Cerebellar cortex (tissue), 1 donor: ENCODE results near the gene AP3D1.
A peak's percentile ranks its signal among the peaks of the same experiment; 100 is the strongest.
"Not testable (repeated sequence)": the region's sequence is repeated elsewhere in the genome, so short reads cannot be mapped to it uniquely, and the experiment has no call there.

Experiments
- DNase-seq: peaks from one replicate; pipeline ENCODE4 v3.0.0-alpha.2; 2015; ENCODE audit warnings: low spot score

AP3D1 gene

GRCh38 chr19:2151339-2152229 is at the start of gene AP3D1:
Gene AP3D1, minus strand, starts transcription at chr19:2151566. Its CDS starts 232 bp downstream, at chr19:2151334.
- DNase-seq, result peak; percentile 100

GRCh38 chr19:2200624-2201294 is 49.4 kb upstream of the AP3D1 start:
- DNase-seq, result not testable (repeated sequence)

- DNase-seq, result no peak
Observed at GRCh38 chr19:2199861-2200623, 48.7 kb upstream of the AP3D1 start.

GRCh38 chr19:2199215-2199614 is 47.8 kb upstream of the AP3D1 start:
- no peak for DNase-seq

GRCh38 chr19:2198317-2198716 is 47.0 kb upstream of the AP3D1 start:
- DNase-seq, result no peak

GRCh38 chr19:2197270-2197669 is 45.9 kb upstream of the AP3D1 start:
- no peak for DNase-seq

- no peak for DNase-seq
Observed at GRCh38 chr19:2195914-2196313, 44.5 kb upstream of the AP3D1 start.

- DNase-seq, result no peak
Observed at GRCh38 chr19:2195361-2195760, 44.0 kb upstream of the AP3D1 start.

- DNase-seq, result peak; percentile 33
Observed at GRCh38 chr19:2194513-2195078, 43.2 kb upstream of the AP3D1 start.

GRCh38 chr19:2193807-2194206 is 42.4 kb upstream of the AP3D1 start:
- DNase-seq, result no peak

GRCh38 chr19:2192862-2193261 is 41.5 kb upstream of the AP3D1 start:
- DNase-seq, result no peak

GRCh38 chr19:2191456-2192310 is 40.3 kb upstream of the AP3D1 start:
- no peak for DNase-seq

- no peak for DNase-seq
Observed at GRCh38 chr19:2190848-2191455, 39.6 kb upstream of the AP3D1 start.

GRCh38 chr19:2189880-2190279 is 38.5 kb upstream of the AP3D1 start:
- no peak for DNase-seq

GRCh38 chr19:2188708-2189385 is 37.5 kb upstream of the AP3D1 start:
- DNase-seq, result no peak

- no peak for DNase-seq
Observed at GRCh38 chr19:2187159-2187558, 35.8 kb upstream of the AP3D1 start.

- DNase-seq, result peak; percentile 74
Observed at GRCh38 chr19:2186071-2186846, 34.9 kb upstream of the AP3D1 start.

GRCh38 chr19:2185734-2186070 is 34.3 kb upstream of the AP3D1 start:
- DNase-seq, result no peak

- DNase-seq, result no peak
Observed at GRCh38 chr19:2184422-2184975, 33.1 kb upstream of the AP3D1 start.
